Measurements from ENCODE around the gene RAB10.
A peak's percentile ranks its signal among the peaks of the same experiment; 100 is the strongest.
"Not testable (repeated sequence)": the region's sequence is repeated elsewhere in the genome, so short reads cannot be mapped to it uniquely, and the experiment has no call there.

Gene RAB10

DNA sequence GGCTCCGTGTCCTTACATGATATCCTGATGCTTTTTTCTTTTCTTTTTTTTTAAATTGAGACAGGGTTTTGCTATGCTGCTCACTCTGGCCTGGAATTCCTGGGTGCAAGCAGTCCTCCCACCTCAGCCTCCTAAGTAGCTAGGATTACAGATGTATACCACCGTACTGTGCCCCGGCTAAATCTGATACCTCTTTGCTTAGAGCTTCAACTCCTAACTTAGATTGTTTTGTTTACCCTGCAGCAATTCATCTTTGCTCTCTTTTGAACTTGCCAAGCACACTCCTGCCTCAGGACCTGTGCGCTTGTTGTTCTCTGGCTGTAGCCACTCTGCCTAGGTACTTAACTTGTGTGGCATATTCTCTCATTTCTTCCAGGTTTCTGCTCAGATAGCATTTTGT lies 24.5 kb downstream of the RAB10 start:
- DNase-seq (ENCODE audit: low read depth): no peak

DNA sequence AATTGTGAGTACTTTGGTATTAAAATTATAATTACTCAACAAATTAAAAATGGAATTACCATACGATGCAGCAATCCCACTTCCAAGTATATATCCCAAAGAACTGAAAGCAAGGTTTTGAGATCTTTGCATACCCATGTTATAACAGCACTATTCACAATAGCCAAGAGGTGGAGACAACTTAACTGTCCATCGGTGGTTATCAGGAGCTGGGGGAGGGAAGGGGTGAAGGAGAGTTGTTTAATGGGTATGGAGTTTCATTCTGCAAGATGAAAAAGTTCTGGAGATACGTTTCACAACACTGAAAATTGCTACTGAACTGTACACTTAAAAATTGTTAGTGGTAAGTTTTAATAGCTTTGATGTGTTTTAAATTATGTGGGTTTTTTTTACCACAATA lies 25.7 kb downstream of the RAB10 start:
- no peak for DNase-seq (ENCODE audit: low read depth)

DNA sequence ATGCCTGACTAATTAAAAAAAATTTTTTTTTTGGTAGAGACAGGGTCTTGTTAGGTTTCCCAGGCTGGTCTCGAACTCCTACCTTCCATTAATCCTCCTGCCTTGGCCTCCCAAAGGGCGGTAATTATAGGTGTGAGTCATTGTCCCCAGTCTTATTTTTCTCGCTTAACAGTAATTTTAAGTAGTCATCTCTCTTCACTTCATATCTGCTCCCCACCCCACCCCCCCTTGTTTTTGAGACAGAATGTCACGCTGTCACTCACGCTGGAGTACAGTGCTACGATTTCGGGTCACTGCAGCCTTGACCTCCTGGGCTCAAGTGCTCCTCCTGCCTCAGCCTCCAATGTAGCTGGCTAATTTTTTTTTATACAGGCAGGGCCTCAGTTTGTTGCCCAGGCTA lies 27.7 kb downstream of the RAB10 start:
- DNase-seq (ENCODE audit: low read depth): no peak

DNA sequence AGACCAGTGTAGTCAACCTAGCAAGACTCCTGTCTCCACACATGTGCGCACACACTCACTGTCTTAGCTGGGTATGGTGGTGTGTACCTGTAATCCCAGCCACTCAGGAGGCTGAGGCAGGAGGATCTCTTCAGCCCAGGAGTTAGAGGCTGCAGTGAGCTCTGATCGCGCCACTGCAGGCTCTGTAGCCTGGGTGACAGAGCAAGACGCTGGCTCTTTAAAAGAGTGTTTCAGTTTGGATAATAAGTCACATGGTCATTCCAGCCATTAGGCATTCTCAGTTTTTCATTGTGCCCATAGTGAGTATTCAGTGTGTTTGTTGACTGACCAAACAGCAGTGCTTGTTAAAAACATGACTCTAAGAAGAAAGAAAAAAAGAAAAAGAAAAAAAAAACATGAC lies 31.0 kb downstream of the RAB10 start:
- no peak for DNase-seq (ENCODE audit: low read depth)

DNA sequence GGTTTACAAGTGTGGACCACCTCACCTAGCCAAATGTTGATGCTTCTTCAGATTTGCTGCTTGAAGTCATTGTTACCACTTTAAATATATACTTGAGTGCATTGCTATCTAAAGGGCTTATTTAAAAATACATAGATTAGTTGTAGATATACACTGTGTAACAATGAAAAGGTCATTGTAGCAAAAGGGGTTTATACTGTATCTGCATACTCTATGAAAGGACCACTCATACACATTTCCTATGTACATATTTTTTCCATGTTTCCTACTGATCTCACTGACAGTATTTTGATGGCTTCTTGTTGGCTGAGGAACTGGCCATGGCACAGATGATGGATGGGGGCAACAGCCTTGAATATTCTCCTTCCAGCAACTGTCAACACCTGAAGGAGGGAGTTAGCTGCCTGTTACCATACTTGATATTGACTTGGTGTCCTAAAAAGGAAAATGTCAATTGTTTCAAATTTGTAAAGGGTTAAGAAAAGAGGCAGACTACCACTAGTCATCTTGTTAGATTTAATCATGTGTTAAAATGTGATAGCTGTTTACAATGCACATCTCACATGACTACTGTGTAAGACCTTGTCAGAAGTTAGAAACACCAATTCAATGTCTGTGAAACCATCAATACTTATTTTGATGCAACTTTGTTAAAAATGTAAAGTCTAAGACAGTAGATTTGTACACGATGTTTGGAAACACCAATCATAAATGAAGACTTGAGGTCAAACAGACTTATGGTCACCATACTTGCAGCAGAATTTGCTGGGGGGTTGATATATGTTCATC lies 33.5 kb downstream of the RAB10 start:
- DNase-seq (ENCODE audit: low read depth): no peak

DNA sequence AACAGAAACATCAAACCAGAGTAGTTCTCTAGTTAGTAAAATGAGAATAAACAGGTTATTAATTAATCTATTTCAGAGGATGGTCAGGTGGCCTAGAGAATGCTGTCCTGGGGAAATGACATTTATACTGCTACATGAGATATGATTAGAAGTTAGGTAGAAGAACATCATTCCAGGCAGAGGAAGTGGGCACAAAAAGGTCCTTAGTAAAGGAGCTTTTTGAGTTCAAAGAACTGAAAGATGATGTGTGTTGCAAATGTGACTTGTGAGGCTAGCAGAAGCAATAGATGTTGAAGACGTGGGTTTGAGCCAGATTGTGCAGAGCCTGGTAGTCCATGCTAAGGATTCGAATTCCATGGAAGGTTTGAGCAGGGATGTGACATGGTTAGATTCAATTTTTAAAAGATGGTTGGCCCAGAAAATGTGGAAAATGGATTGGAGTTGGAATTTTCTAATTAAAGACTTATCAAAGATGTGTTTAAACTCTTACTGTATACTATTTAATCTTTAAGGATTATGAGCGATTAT lies 34.2 kb downstream of the RAB10 start:
- no peak for DNase-seq (ENCODE audit: low read depth)

DNA sequence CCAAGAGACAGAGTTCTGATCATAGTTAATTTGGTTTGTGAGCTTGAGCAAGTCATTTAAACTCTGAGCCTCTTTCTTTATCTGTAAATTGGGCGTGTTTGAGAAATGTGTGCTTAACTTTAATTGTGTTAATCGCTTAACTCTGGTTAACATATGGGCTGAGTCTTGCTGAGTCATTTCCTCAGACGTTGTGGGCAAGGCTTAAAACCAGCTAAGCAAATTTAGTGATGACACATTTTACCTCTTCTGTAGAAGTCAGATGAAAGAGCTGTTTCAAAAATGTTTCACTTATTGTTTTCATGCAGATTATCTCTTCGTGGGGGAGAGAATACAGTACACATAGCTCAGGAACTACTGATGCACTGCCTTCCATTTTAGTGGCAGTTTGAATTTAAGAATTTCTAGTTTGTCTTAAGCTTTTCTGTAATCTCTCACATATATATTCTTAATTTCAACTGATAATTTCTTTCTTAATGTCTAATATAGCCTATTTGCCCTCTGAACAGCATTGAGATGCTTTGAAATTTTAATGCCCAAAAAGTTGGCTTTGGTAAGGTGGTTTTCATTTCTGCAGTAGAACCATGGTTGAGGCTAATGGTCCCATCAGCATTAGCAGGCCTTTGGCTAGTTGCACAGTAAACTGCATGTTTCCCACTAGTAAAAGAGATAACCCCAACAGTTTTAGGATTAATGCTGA lies 34.9 kb downstream of the RAB10 start:
- DNase-seq (ENCODE audit: low read depth): peak; percentile 59

DNA sequence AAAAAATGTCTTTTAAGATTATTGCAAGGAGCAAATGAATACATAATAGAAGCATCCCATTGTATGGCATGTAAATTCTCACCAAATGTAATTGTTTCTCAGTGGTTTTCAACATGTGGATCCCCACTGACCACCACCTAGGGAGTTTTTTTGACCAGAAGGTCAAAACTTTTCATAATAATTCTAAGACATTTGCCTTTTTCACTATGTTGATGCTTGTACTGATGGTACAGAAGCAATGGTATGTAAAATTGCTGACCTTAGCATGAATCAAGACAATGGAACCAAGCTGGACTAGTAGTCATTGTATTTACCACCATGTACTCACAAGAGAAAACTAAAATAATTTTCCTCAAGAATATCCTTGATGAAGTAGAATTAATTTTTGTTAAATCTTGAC lies 36.8 kb downstream of the RAB10 start:
- no peak for DNase-seq (ENCODE audit: low read depth)

DNA sequence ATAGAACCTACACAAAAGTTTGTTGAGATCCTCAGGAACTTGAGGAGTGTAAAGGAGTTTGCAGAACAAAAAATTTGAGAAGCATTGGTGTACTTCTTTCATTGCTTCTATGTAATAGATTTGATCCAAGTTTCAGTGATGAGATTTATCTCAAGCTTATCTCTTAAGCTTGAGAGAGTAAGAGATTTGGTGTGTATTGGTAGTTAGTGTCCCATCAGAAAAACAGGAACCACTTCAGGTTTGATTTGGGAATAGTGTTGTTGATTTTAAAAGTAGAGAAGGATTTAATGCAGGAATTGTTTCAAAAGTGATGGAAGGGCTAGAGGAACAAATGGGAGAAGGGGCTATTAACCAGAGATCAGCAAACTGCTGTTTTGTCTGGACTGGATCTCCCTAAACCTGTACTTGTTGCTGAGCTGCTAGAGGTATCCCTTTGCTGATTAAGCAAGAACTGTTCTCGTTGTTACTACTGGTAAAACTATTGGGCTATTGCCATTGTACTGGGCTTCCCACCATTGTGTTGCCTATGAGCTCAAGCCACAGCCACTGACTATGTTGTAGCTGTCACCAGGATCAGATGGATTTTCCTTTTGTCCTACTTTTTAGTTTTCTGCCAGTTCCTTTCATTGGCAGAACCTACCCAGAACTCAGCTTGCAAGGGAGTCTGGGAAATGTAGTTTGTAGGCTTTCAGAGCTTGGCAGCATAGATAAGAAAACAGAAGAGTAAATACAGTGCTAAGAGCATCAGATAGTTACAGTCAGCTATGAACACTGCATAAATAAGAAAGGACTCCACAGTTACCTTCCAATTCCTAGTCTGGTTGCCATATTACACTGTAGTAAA lies 39.3 kb downstream of the RAB10 start:
- DNase-seq (ENCODE audit: low read depth): no peak

DNA sequence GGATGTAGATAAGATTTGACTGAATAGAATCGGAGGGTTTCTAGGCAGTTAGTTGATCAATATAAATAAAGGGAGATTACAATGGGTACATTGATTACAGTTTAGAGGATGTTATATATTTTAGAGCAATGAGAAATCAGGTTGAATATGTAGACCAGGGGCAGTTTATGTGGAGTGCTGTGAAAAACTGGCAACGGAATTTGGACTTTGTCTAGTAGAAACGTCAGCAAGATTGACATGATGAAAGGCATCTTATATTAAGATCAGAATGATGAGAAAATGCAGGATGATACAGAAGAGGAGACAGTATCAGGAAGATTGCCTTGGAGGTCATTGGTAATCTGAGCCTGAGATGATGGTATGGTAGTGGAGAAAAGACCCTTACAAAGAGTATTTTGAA lies 39.9 kb downstream of the RAB10 start:
- no peak for DNase-seq (ENCODE audit: low read depth)

DNA sequence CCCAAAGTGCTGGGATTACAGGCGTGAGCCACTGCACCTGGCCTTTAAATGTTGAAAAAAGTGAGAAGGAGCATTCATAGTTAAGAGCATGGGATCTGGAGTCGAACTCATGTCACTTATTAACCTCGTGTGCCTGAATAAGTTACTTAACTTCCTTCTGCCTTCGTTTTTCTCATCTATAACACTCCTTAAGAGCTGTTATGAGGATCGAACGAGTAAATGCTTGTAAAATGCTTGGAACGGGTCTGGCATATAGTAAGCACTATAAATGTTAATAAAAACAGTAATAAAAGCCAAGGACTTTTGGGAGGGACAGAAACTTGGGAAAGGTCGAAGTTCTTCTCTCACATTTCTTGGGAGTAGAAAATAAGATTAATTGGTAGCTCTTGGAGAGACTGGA lies 40.8 kb downstream of the RAB10 start:
- no peak for DNase-seq (ENCODE audit: low read depth)

DNA sequence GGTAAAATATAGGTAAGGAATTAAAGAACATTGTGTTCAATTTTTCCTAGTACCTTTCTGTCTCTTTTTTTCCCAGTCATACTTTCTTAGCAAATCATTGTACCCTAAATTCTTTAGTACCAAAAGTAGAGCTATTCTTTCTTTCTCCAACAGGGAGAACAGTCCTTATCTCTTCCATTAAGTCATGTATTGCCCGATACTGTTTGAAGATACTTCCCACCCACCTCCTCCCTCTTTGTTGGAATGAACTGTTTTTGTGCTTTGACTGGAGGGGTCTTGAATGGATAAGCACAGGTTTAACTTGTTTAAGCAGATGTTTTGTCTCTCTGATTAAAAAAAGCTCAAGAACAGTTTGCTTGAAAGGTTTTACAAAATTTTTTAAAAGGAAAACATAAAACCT lies 41.3 kb downstream of the RAB10 start:
- DNase-seq (ENCODE audit: low read depth): no peak

DNA sequence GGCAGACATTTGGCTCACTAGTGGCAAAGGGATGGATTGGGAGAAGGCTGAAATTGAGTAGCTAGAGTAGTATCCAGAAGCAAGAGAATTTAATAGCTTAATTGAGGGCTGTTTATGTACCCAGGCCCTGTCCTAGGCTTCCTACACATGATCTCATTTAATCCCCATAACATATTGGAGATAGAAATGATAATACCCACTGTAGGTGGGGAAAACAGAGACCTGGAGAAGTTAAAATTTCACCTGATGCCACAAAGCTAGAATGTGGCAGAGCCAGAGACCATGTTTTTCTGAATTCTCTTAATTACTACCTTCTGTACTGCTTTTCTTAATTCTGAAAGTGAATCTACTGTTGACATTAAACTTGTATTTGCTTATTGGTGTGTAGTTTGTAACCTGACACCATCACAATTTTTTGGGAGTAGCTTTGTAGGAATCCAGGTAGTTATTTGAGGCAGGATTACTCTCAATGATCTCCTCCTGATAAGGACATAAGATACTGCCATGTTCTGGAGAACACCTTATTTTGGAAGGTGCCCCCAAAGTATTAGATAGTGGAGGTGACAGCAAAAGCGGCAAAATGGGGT lies 42.2 kb downstream of the RAB10 start:
- DNase-seq (ENCODE audit: low read depth): no peak

DNA sequence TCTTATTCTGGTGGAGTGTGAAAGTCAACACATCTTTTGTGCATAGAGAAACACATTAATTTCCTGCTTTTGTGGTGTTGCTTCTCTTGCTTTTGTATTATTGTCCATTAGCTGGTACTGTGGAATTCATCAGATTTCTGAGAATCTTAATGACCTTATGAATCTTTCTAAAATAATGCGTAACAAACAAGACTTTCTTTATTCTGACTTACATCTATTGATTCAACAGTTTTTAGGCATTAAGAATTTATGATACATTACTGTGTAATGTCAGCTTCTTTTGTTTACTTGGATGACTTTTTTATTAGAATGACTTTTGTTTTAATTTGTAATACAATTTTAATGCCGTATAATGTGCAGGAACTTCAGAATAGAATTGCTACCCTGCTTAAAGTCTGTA lies 43.4 kb downstream of the RAB10 start:
- no peak for DNase-seq (ENCODE audit: low read depth)

DNA sequence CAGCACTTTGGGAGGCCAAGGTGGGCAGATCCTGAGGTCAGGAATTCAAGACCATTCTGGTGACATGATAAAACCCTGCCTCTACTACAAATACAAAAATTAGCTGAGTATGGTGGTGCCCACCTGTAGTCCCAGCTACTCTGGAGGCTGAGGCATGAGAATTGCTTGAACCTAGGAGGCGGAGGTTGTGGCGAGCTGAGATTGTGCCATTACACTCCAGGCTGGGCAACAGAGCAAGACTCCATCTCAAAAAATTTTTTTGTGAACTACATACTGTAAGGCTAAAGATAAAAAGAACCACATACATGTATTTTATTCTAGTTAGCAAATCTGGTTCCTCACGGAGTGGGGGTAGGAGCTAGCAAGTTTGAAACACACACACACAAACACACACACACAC lies 45.1 kb downstream of the RAB10 start:
- no peak for DNase-seq (ENCODE audit: low read depth)

DNA sequence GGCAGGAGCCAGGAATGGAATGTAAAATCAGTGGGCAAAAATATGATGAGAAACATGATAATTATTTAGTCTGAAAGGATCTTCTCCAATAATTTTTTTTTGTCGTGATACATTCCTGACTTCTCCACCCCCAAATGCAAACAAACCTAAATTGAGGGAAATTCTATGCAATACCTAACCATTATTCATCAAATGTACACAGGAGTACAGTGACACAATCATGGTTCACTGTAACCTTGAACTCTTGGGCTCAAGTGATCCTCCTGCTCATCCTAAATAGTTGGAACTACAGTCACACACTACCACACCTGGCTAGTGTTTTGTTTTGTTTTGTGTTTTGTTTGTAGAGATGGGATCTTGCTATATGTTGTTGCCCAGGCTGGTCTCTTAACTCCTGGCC lies 46.5 kb downstream of the RAB10 start:
- no peak for DNase-seq (ENCODE audit: low read depth)

DNA sequence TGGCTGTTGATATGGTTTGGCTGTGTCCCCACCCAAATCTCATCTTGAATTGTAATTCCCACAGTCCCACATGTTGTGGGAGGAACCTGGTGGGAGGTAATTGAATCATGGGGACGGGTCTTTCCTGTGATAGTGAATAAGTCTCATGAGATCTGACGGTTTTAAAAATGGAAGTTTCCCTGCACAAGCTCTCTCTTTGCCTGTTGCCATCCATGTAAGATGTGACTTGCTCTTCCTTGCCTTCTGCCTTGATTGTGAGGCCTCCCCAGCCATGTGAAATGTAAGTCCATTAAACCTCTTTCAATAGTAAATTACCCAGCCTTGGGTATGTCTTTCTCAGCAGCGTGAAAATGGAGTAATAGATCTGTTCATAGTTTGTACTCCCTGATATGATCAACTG lies 47.0 kb downstream of the RAB10 start:
- not testable (repeated sequence) for DNase-seq (ENCODE audit: low read depth)

DNA sequence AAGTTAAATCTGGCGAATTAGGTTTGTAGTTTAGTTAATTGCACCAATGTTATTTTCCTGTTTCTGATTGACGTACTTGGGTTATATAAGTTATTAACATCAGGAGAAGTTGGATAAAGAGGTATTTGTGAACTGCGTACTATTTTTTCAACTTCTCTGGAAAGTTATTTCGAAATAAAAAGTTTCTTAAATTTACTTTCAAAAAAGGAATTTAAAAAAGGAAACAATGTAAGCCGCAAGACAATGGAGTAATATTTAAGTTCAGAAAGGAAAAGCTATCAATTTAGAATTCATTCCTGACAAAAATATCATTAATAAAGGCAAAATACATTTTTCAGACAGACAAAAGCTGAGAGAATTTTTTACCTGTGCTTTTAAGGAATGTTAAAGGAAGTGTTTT lies 47.7 kb downstream of the RAB10 start:
- DNase-seq (ENCODE audit: low read depth): no peak

DNA sequence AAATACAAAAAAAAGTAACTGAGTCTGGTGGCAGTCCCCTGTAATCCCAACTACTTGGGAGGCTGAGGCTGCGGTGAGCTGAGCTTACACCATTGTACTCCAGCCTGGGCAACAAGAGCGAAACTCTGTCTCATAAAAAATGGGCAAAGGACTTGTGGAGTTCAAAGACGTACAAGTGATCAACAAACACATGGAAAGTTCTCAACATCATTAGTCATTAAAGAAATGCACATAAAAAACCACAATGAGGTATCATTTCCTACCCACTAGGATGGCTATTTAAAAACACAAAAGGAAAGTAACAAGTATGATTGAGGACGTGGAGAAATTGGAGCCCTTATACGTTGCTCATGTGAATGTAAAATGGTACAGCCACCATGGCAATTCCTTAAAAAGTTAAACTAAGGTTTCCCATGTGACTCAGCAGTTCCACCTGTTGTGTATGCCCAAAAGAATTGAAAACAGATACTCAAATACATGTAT lies 52.3 kb downstream of the RAB10 start:
- DNase-seq (ENCODE audit: low read depth): peak; percentile 24

DNA sequence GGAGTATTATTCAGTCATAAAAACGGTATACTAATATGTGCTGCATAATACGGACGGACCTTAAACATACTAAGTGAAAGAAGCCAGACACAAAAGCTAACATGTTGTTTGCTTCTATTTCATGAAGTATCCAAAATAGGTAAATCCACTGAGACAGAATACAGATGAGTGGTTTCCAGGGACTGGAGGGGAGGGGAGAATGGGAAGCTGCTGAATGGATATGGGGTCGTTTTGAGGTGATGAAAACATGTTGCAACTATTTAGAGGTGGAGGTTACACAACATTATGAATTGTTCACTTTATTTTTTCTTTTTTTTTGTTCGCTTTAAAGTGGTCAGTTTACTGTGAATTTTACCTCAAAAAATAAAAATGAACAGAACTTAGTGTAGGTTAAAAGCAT lies 52.9 kb downstream of the RAB10 start:
- DNase-seq (ENCODE audit: low read depth): no peak

DNA sequence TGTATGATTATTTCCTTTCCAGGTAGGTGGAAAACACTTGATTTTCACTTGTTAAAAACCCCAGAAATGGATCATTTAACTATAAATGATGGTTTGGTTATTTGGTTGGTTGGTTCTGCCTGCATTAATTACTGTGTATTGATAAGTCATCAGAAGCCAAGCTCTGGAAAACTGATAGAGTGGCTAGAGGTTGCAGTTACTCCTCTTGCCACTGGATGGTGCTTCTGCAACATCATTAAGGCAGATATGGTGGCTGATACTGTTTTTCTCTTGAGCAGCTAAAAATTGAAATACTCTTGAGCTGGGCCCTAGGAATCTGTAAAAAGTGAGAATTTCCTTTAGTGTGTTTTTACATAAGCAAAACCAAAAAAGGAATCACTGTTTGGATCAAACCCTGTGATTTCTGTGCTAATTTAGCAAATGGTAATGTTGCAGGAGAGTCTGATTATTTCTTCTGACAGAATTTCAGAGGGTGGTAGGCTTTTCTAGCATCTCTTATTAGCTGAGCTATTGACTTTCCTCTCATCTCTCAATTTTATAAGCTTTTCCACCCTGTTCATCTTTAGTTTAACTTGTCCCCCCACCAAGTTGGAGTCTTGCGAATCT lies 54.3 kb downstream of the RAB10 start:
- peak; percentile 3 for DNase-seq (ENCODE audit: low read depth)

DNA sequence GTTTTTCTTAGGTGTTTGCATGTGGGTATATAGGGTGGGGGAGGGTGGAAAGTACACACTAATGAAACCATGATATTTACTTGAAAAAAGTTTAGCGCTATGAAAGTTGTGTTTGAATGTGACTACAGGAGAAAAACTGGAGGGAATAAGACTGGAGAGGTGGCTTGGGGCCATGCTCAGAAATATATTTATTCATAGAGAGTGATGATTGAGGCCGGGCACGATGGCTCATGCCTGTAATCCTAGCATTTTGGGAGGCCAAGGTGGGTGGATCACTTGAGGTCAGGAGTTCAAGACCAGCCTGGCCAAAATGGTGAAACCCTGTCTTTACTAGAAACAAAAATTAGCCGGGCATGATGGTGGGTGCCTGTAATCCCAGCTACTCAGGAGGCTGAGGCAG lies 55.0 kb downstream of the RAB10 start:
- DNase-seq (ENCODE audit: low read depth): not testable (repeated sequence)

Measured in GM04504 (cell line).